ENCODE results near the gene TEX14. TPM values are rescaled to one million over a fixed set of nuclear protein-coding genes. Genes with fewer than 3 reads are reported as not detected.
A peak's percentile ranks its signal among the peaks of the same experiment; 100 is the strongest.

TEX14 gene
- polyA plus RNA-seq, 1 donor (not counting 4 experiments of a cell fraction or from before 2014, with no cell fraction given) = 0.16 TPM

DNA sequence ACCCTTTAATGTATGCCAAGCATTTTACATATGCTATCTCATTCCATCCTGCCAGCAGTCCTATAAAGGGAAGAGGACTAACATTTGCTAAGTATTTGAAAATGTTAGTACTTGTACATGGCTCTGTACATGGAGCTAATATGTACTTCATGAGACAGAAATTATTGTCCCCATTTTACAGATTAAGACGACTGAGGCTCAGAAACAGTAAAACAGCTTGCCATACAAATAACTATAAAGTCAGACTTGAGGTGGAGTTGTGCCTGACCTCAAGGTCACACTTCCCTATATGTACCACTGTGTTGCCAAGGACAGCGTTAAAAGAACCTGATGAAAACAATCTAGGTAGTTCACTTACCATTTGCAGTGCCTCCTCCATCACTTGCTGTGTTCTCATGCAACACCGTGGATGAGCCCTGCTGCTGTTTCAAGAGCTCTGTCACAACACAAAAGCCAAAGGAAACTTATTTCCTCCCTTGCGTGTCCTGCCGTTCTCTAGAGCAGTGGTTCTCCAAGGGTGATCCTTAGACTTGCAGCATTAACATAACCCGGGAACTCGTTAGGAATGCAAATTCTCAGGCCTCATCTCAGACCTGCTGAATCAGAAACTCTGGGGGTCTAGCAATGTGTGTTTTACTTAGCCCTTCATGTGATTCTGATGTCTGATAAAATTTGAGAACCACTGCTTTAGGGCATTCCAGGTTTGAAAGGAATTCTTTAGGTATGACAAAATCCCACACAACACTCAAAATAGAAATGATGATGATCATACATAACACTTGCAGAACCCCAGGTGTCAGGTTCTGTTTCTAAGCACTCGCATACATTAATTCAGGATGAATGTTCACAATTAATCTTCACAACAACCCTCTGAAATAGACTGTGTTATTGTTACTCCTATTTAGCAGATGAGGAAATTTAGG lies 126.2 kb downstream of the TEX14 start:
- dilution Hi-C loops (cut with MboI; ENCODE audit: extremely low pct_ligation_motif_present, low sequenced_read_pairs) = no loop called here
- Histone ChIP-seq H3K9me3 (ENCODE audit: control insufficient read depth, low read depth, low read length) (no peaks in the 10 kb centered on the region), H3K9ac (ENCODE audit: control insufficient read depth, extremely low read depth, insufficient read depth, low read length) (no peak overlapping the region), H3K79me2 (ENCODE audit: control insufficient read depth, insufficient read depth, low read length) (no peaks in the 10 kb centered on the region), H3K4me3 (ENCODE audit: control insufficient read depth in 2 of 3, extremely low read depth in 1 of 3, insufficient read depth in 2 of 3, low read depth in 1 of 3, low read length in 3 of 3) (peak overlapping the region in 1 of 3 experiments; percentile 7), H3K27me3 (ENCODE audit: control insufficient read depth, extremely low read depth, insufficient read depth, low read length) (no peaks in the 10 kb centered on the region), H3K4me1 (ENCODE audit: control insufficient read depth, extremely low read depth, insufficient read depth, low read length) (peaks cover 15% of the 10 kb centered on the region), H2AFZ (ENCODE audit: control insufficient read depth, low read length) (no peak overlapping the region), H3K4me2 (ENCODE audit: control insufficient read depth, extremely low read depth, insufficient read depth, low read depth, low read length) (peak overlapping the region; percentile 66), H3K27ac (ENCODE audit: control insufficient read depth, insufficient read depth, low read length) (no peak overlapping the region), H3K36me3 (ENCODE audit: control insufficient read depth in 2 of 2, extremely low read depth in 1 of 2, insufficient read depth in 2 of 2, low read length in 2 of 2) (no peaks in the 10 kb centered on the region), H3K9me1 (ENCODE audit: control insufficient read depth, extremely low read depth, insufficient read depth, low read length) (no peaks in the 10 kb centered on the region), H4K20me1 (ENCODE audit: control insufficient read depth, extremely low read depth, insufficient read depth, low read length) (no peaks in the 10 kb centered on the region)
- DNase-seq (ENCODE audit: low read depth, low spot score) = no peak
- no peak for TF ChIP-seq EZH2 (IDR thresholded peaks at IDR 0.05; ENCODE audit: low read length)
- TF ChIP-seq, protein P1, sequence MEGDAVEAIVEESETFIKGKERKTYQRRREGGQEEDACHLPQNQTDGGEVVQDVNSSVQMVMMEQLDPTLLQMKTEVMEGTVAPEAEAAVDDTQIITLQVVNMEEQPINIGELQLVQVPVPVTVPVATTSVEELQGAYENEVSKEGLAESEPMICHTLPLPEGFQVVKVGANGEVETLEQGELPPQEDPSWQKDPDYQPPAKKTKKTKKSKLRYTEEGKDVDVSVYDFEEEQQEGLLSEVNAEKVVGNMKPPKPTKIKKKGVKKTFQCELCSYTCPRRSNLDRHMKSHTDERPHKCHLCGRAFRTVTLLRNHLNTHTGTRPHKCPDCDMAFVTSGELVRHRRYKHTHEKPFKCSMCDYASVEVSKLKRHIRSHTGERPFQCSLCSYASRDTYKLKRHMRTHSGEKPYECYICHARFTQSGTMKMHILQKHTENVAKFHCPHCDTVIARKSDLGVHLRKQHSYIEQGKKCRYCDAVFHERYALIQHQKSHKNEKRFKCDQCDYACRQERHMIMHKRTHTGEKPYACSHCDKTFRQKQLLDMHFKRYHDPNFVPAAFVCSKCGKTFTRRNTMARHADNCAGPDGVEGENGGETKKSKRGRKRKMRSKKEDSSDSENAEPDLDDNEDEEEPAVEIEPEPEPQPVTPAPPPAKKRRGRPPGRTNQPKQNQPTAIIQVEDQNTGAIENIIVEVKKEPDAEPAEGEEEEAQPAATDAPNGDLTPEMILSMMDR (optimal IDR thresholded peaks at IDR 0.05 in 1 of 3, IDR thresholded peaks at IDR 0.05 in 1 of 3, conservative IDR thresholded peaks at IDR 0.05 in 1 of 3; ENCODE audit: extremely low read depth in 1 of 3, insufficient read depth in 2 of 3, low read length in 3 of 3) = no peak
- peak; percentile 90 for FAIRE-seq

DNA sequence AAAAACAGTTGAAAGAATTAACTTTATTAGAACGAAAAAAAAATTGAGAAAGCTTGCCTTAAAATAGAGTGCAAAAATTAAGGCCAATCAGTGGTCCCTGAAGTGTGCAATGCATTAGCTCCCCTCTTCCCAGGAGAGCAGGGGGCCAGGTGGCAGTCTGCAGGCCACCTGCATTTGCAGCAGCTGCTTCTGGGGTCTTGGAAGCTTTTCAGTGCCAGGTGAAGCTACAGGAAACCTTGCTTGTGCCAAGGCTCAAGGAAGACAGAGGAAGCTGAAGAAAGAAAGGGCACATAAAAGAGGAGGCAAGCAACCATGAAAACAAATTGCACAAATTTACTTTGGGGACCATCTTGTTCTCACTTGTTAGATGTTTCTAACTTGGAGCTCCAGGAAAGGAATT lies 126.9 kb downstream of the TEX14 start:
- Histone ChIP-seq H3K9me1 (ENCODE audit: control insufficient read depth, extremely low read depth, insufficient read depth, low read length) (no peaks in the 10 kb centered on the region), H3K27ac (ENCODE audit: control insufficient read depth, insufficient read depth, low read length) (no peak overlapping the region), H3K4me2 (ENCODE audit: control insufficient read depth, extremely low read depth, insufficient read depth, low read depth, low read length) (no peak overlapping the region), H3K9me3 (ENCODE audit: control insufficient read depth, low read depth, low read length) (no peaks in the 10 kb centered on the region), H3K79me2 (ENCODE audit: control insufficient read depth, insufficient read depth, low read length) (no peaks in the 10 kb centered on the region), H2AFZ (ENCODE audit: control insufficient read depth, low read length) (no peak overlapping the region), H3K9ac (ENCODE audit: control insufficient read depth, extremely low read depth, insufficient read depth, low read length) (no peak overlapping the region), H3K27me3 (ENCODE audit: control insufficient read depth, extremely low read depth, insufficient read depth, low read length) (no peaks in the 10 kb centered on the region), H3K36me3 (ENCODE audit: control insufficient read depth in 2 of 2, extremely low read depth in 1 of 2, insufficient read depth in 2 of 2, low read length in 2 of 2) (no peaks in the 10 kb centered on the region), H3K4me3 (ENCODE audit: control insufficient read depth in 2 of 3, extremely low read depth in 1 of 3, insufficient read depth in 2 of 3, low read depth in 1 of 3, low read length in 3 of 3) (no peak overlapping the region), H3K4me1 (ENCODE audit: control insufficient read depth, extremely low read depth, insufficient read depth, low read length) (peaks cover 15% of the 10 kb centered on the region), H4K20me1 (ENCODE audit: control insufficient read depth, extremely low read depth, insufficient read depth, low read length) (no peaks in the 10 kb centered on the region)
- dilution Hi-C loops (cut with MboI; ENCODE audit: extremely low pct_ligation_motif_present, low sequenced_read_pairs) = no loop called here
- TF ChIP-seq, protein P1 (optimal IDR thresholded peaks at IDR 0.05 in 1 of 3, IDR thresholded peaks at IDR 0.05 in 1 of 3, conservative IDR thresholded peaks at IDR 0.05 in 1 of 3; ENCODE audit: extremely low read depth in 1 of 3, insufficient read depth in 2 of 3, low read length in 3 of 3) = no peak
- no peak for TF ChIP-seq EZH2 (IDR thresholded peaks at IDR 0.05; ENCODE audit: low read length)
- peak; percentile 26 for FAIRE-seq
- DNase-seq (ENCODE audit: low read depth, low spot score) = no peak

All from keratinocyte (primary cell).